ACC112 (cell line): ENCODE data around the gene CEBPA.

Experiments used
- H2AFZ ChIP-seq: fragments of 200-600 bp; sonication (generic); one replicate; pipeline ENCODE4 v1.6.0; 2017; ENCODE audit warnings: antibody characterized with exemption, low read length; ENCODE audit not compliant: unreplicated experiment
- H3K27ac ChIP-seq: fragments of 200-600 bp; sonication (generic); 2 replicates; pipeline ENCODE4 v1.5.1; 2014; ENCODE audit warnings: low read depth, mild to moderate bottlenecking, antibody characterized with exemption, low read length, moderate library complexity
- H3K27me3 ChIP-seq: fragments of 200-600 bp; sonication (generic); 2 replicates; pipeline ENCODE4 v1.6.1; 2014; ENCODE audit warnings: mild to moderate bottlenecking, antibody characterized with exemption, low read length, moderate library complexity, mixed read lengths; ENCODE audit not compliant: insufficient read depth
- H3K36me3 ChIP-seq: fragments of 200-600 bp; sonication (generic); 2 replicates; pipeline ENCODE4 v1.6.1; 2016; ENCODE audit warnings: mild to moderate bottlenecking, antibody characterized with exemption, low read length, moderate library complexity, mixed read lengths; ENCODE audit not compliant: insufficient read depth
- H3K4me1 ChIP-seq: fragments of 200-600 bp; sonication (generic); one replicate; pipeline ENCODE4 v1.6.1; 2016; ENCODE audit warnings: low read length, mixed read lengths; ENCODE audit not compliant: insufficient read depth, unreplicated experiment, control insufficient read depth
- H3K4me3 ChIP-seq: fragments of 200-600 bp; sonication (generic); 2 replicates; pipeline ENCODE4 v1.5.1; 2014; ENCODE audit warnings: mild to moderate bottlenecking, low read depth, low read length
- H3K79me2 ChIP-seq: fragments of 200-600 bp; sonication (generic); one replicate; pipeline ENCODE4 v1.6.0; 2016; ENCODE audit warnings: low read length; ENCODE audit not compliant: control insufficient read depth, unreplicated experiment, insufficient read depth

Gene CEBPA

GRCh38 chr19:33257828-33258227 lies 44.5 kb downstream of the CEBPA start:
- Histone ChIP-seq H2AFZ (no peak overlapping the region), H3K27ac (no peak overlapping the region), H3K4me1 (no peaks in the 10 kb centered on the region), H3K27me3 (no peaks in the 10 kb centered on the region), H3K79me2 (no peaks in the 10 kb centered on the region), H3K4me3 (no peak overlapping the region), H3K36me3 (no peaks in the 10 kb centered on the region)

DNA sequence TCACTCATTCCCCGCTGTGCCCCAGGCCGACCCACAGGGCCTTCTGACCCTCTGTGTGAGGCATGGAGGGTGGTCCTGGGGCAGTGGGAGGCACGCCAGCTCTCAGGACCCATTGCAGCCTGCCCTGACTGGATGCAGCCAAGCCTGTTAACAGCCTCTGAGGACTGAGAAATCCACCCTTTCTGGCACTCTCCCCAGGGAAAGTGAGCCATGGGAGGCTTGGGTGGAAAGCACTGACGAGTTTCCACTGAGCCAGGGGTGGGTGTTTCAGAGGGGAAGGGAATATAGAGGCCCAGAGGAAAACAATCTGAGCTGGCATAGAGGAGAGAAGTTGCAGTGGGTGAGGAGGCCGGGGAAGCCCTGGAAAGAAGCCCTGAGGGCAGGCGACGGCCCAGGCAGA lies 46.1 kb downstream of the CEBPA start:
- no peak overlapping the region for H2AFZ ChIP-seq
- no peaks in the 10 kb centered on the region for H3K79me2 ChIP-seq
- H3K4me3 ChIP-seq = no peak overlapping the region
- H3K4me1 ChIP-seq = no peaks in the 10 kb centered on the region
- H3K27ac ChIP-seq = no peak overlapping the region
- H3K27me3 ChIP-seq = no peaks in the 10 kb centered on the region
- H3K36me3 ChIP-seq = no peaks in the 10 kb centered on the region

GRCh38 chr19:33255781-33256180 lies 46.6 kb downstream of the CEBPA start:
- H3K4me3 ChIP-seq = no peak overlapping the region
- H3K27ac ChIP-seq = no peak overlapping the region
- H3K27me3 ChIP-seq = no peaks in the 10 kb centered on the region
- H3K4me1 ChIP-seq = no peaks in the 10 kb centered on the region
- H3K79me2 ChIP-seq = no peaks in the 10 kb centered on the region
- no peak overlapping the region for H2AFZ ChIP-seq
- no peaks in the 10 kb centered on the region for H3K36me3 ChIP-seq

DNA sequence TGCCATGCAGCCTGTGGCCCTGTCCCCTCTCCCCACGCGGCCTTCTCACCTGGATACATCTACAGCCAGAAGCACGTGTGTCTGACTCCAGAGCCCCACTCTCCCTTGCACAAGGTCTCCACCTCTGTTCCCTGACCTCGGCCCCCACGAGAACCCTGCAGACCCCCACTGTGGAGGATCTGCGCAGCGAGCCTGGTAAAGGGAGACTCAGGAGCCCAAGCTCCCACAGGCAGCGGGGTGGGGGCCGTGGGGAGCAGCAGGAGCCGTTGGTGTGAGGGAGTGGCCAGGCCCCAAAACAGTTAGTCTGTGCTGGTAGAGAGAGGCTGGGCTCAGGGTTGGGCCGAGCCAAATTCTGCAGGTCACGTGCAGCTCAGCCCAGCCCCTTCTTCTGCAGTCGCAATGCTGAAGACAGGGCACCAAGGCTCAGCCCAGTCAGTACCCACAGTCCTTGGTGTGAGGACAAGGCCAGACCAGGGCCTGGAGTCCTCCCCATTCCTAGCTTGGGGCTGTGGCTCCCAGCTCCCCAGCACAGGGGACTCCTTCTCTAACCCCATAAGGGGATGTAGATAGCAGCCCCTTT lies 48.0 kb downstream of the CEBPA start:
- Histone ChIP-seq H3K4me1 (no peaks in the 10 kb centered on the region), H3K27me3 (no peaks in the 10 kb centered on the region), H2AFZ (no peak overlapping the region), H3K79me2 (no peaks in the 10 kb centered on the region), H3K36me3 (no peaks in the 10 kb centered on the region), H3K4me3 (no peak overlapping the region), H3K27ac (no peak overlapping the region)

DNA sequence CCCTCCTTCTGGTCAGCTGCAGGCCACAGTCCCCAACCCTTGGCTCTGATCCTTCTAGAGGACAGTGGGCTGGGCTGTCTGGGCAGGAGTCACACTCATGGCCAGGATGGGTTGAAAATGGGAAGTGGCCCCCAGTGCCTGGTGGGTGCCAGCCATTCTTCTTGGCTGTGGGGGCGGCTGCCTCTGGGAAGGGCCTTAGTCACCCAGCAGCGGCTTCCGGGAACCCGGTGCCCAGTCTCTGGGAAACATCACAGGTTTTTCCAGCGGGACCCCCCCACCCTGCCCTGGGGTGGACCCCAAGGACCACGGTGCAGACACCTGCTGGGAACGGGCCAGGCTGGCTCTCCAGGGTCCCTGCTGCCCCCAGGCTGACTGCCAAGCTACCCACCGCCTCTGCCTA lies 49.4 kb downstream of the CEBPA start:
- Histone ChIP-seq H3K27ac (no peak overlapping the region), H3K79me2 (no peaks in the 10 kb centered on the region), H3K4me1 (no peaks in the 10 kb centered on the region), H3K36me3 (no peaks in the 10 kb centered on the region), H2AFZ (no peak overlapping the region), H3K27me3 (no peaks in the 10 kb centered on the region), H3K4me3 (no peak overlapping the region)

- no peak overlapping the region for H3K27ac ChIP-seq
- H3K4me1 ChIP-seq = no peaks in the 10 kb centered on the region
- H2AFZ ChIP-seq = no peak overlapping the region
- H3K36me3 ChIP-seq = no peaks in the 10 kb centered on the region
- no peaks in the 10 kb centered on the region for H3K79me2 ChIP-seq
- H3K4me3 ChIP-seq = no peak overlapping the region
- H3K27me3 ChIP-seq = no peaks in the 10 kb centered on the region
Observed at GRCh38 chr19:33252418-33252962, 49.8 kb downstream of the CEBPA start.

DNA sequence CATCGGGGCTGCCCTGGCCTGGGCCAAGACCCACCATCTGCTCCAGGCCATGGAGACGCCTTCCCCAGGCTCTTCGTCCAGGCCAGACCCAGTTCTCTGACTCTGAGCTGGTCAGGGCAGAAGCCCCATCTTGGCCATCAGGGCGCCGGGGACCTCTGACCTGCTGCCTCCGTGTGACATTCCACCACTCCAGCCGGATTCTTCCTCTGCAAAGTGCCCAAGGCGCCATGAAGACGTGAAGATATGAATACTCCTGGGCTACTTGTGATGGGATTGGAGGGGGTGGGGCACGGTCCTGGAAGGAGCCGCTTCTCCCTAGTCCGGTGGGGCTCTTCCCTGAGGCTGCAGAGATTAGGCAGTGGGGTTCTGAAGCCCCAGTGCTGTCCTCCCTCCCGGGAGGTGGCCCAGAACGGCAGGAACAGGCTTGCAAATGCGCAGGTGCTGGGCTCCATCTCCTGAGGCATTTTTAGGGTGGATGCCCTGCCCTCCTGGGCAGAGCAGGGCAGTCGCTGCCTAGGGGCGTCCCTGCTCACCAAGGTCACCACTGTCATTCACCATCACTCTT lies 50.7 kb downstream of the CEBPA start:
- no peaks in the 10 kb centered on the region for H3K4me1 ChIP-seq
- no peaks in the 10 kb centered on the region for H3K36me3 ChIP-seq
- H3K27me3 ChIP-seq = no peaks in the 10 kb centered on the region
- no peak overlapping the region for H3K4me3 ChIP-seq
- H2AFZ ChIP-seq = no peak overlapping the region
- H3K27ac ChIP-seq = no peak overlapping the region
- H3K79me2 ChIP-seq = no peaks in the 10 kb centered on the region

GRCh38 chr19:33251076-33251475 lies 51.3 kb downstream of the CEBPA start:
- Histone ChIP-seq H3K27ac (no peak overlapping the region), H2AFZ (no peak overlapping the region)

GRCh38 chr19:33250500-33250899 lies 51.8 kb downstream of the CEBPA start:
- Histone ChIP-seq H3K4me3 (no peak overlapping the region), H3K27ac (no peak overlapping the region), H3K4me1 (no peaks in the 10 kb centered on the region), H3K36me3 (no peaks in the 10 kb centered on the region), H3K27me3 (no peaks in the 10 kb centered on the region), H3K79me2 (no peaks in the 10 kb centered on the region), H2AFZ (no peak overlapping the region)

More at GRCh38 chr19:33251076-33251475, 51.3 kb downstream of the CEBPA start:
- no peaks in the 10 kb centered on the region for H3K27me3 ChIP-seq
- no peaks in the 10 kb centered on the region for H3K79me2 ChIP-seq
- no peaks in the 10 kb centered on the region for H3K36me3 ChIP-seq
- no peak overlapping the region for H3K4me3 ChIP-seq
- no peaks in the 10 kb centered on the region for H3K4me1 ChIP-seq
